Esophagus muscularis mucosa (tissue), 3 donors: ENCODE measurements around the gene POLR3K.

Experiments used
- CTCF ChIP-seq, 3 experiments: fragments of 200-600 bp in 2 of 3; fragments of 450-650 bp in 1 of 3; sonication (generic) in 2 of 3; IDR thresholded peaks; one replicate each; pipeline ENCODE4 v1.5.1; 2017 to 2019; ENCODE audit warnings: antibody characterized with exemption in 3 of 3, mild to moderate bottlenecking in 2 of 3, moderate library complexity in 1 of 3
- POLR2A ChIP-seq: fragments of 450-650 bp; IDR thresholded peaks from one replicate; pipeline ENCODE4 v1.6.1; 2017; ENCODE audit warnings: antibody characterized with exemption, moderate library complexity, mild to moderate bottlenecking, low read depth
- POLR2AphosphoS5 ChIP-seq, 2 donors: sonication (generic); formaldehyde crosslinking; IDR thresholded peaks; one replicate each; pipeline ENCODE4 v1.6.1; 2017; ENCODE audit warnings: antibody characterized with exemption in 2 of 2

- TF ChIP-seq CTCF (IDR thresholded peaks at IDR 0.05) (no peak), POLR2A (no peak), POLR2AphosphoS5 (IDR thresholded peaks at IDR 0.05) (no peak)
Measured at GRCh38 chr16:66309-67182, 13.1 kb upstream of the POLR3K start.
